HepG2 (cell line): Measurements from ENCODE around the gene DLL3. TPM values are rescaled to one million over a fixed set of nuclear protein-coding genes. Genes with fewer than 3 reads are reported as not detected.

Source experiments
- ATF7-NPFF ChIP-seq: sonication (generic); formaldehyde crosslinking; IDR thresholded peaks from 2 replicates; pipeline ENCODE4 v1.8.1; 2023; ENCODE audit warnings: mild to moderate bottlenecking, low read depth, missing genetic modification reagents, moderate library complexity
- DNMT1 ChIP-seq: sonication (generic); formaldehyde crosslinking; IDR thresholded peaks from 2 replicates; pipeline ENCODE4 v1.5.1; 2020; ENCODE audit warnings: mild to moderate bottlenecking, missing genetic modification reagents
- ELF3 ChIP-seq: IDR thresholded peaks from 2 replicates; pipeline ENCODE4 v1.6.1; 2016; ENCODE audit warnings: missing genetic modification reagents, missing compliant biosample characterization
- FOXC1 ChIP-seq: sonication (generic); formaldehyde crosslinking; IDR thresholded peaks from 2 replicates; pipeline ENCODE4 v1.8.0; 2022; ENCODE audit warnings: mild to moderate bottlenecking, missing genetic modification reagents, borderline replicate concordance
- HOXA7 ChIP-seq: sonication (generic); formaldehyde crosslinking; IDR thresholded peaks from 2 replicates; pipeline ENCODE4 v1.8.1; 2022; ENCODE audit warnings: mild to moderate bottlenecking, missing genetic modification reagents, moderate library complexity
- MAF1 ChIP-seq: sonication (generic); formaldehyde crosslinking; IDR thresholded peaks from 2 replicates; pipeline ENCODE4 v1.5.0; 2020; ENCODE audit warnings: missing genetic modification reagents, borderline replicate concordance
- MIER3 ChIP-seq: IDR thresholded peaks from 2 replicates; pipeline ENCODE4 v1.6.1; 2016; ENCODE audit warnings: missing compliant biosample characterization, borderline replicate concordance
- PTBP1 ChIP-seq: fragments of 200-400 bp; formaldehyde crosslinking; IDR thresholded peaks from 2 replicates; pipeline ENCODE4 v1.6.1; 2018; ENCODE audit warnings: low read length, low read depth; ENCODE audit not compliant: poor library complexity, severe bottlenecking
- SMAD3 ChIP-seq: sonication (generic); formaldehyde crosslinking; IDR thresholded peaks from 2 replicates; pipeline ENCODE4 v1.4.0; 2020; ENCODE audit warnings: missing genetic modification reagents
- SOX13 ChIP-seq, 3 experiments: fragments of 450-650 bp in 1 of 3; sonication (generic) in 1 of 3; formaldehyde crosslinking in 1 of 3; IDR thresholded peaks in 2 of 3; conservative IDR thresholded peaks in 1 of 3; 2 replicates each; pipeline versions ENCODE4 v1.5.0 to v1.6.1; 2016 to 2020; ENCODE audit warnings: antibody characterized with exemption in 1 of 3, mild to moderate bottlenecking in 1 of 3, missing compliant biosample characterization in 1 of 3, missing genetic modification reagents in 1 of 3, moderate library complexity in 1 of 3
- ZIK1 ChIP-seq: sonication (generic); formaldehyde crosslinking; IDR thresholded peaks from 2 replicates; pipeline ENCODE4 v1.5.0; 2020; ENCODE audit warnings: mild to moderate bottlenecking, low read depth, missing genetic modification reagents, borderline replicate concordance
- ZKSCAN8 ChIP-seq: IDR thresholded peaks from 2 replicates; pipeline ENCODE4 v1.6.1; 2016; ENCODE audit warnings: borderline replicate concordance, missing genetic modification reagents, missing compliant biosample characterization
- ZNF883 ChIP-seq: sonication (generic); formaldehyde crosslinking; IDR thresholded peaks from 2 replicates; pipeline ENCODE4 v1.5.1; 2020; ENCODE audit warnings: mild to moderate bottlenecking, missing genetic modification reagents; ENCODE audit errors: not compliant biosample characterization
- polyA plus RNA-seq, 8 experiments: library from polyadenylated mRNA; depleted of rRNA in 3 of 8; stranded (reverse) in 7 of 8; unstranded in 1 of 8; fragments of >200 nt; fragmentation: Illumina TruSeq in 4 of 8; extraction: Trizol in 4 of 8; gene quantifications; 2 replicates each; pipeline versions ENCODE4 v1.2.1 to v1.2.3, GENCODE V29; 2011 to 2016; ENCODE audit warnings: low read depth in 4 of 8, missing spikeins in 1 of 8, mixed read lengths in 1 of 8; ENCODE audit not compliant: insufficient read depth in 1 of 8
- total RNA-seq, 5 experiments: library from RNA; depleted of rRNA; stranded (reverse); fragments of >200 nt; fragmentation: Illumina TruSeq; extraction: Trizol; gene quantifications; 2 replicates each; pipeline ENCODE4 v1.2.3, GENCODE V29; 2016; ENCODE audit warnings: low read depth in 1 of 5
- TF ChIP-seq, protein P1 (sequence below): sonication (generic); formaldehyde crosslinking; IDR thresholded peaks from 2 replicates; pipeline ENCODE4 v1.5.0; 2020; ENCODE audit warnings: mild to moderate bottlenecking, missing genetic modification reagents, borderline replicate concordance
- TF ChIP-seq, protein P2 (sequence below): IDR thresholded peaks from 2 replicates; pipeline ENCODE4 v1.4.0; 2020; ENCODE audit warnings: mild to moderate bottlenecking, missing genetic modification reagents
- TF ChIP-seq, protein P3 (sequence below): sonication (generic); formaldehyde crosslinking; IDR thresholded peaks from 2 replicates; pipeline ENCODE4 v1.8.1; 2023; ENCODE audit warnings: mild to moderate bottlenecking, missing genetic modification reagents
- TF ChIP-seq, protein P4 (sequence below): IDR thresholded peaks from 2 replicates; pipeline ENCODE4 v1.6.1; 2012; ENCODE audit warnings: inconsistent platforms

Gene DLL3
- total and polyA plus RNA-seq, 2 of the 13 experiments (the other 11 are each of a cell fraction or from before 2014, with no cell fraction given) = 0.35 to 0.55 TPM

DNA sequence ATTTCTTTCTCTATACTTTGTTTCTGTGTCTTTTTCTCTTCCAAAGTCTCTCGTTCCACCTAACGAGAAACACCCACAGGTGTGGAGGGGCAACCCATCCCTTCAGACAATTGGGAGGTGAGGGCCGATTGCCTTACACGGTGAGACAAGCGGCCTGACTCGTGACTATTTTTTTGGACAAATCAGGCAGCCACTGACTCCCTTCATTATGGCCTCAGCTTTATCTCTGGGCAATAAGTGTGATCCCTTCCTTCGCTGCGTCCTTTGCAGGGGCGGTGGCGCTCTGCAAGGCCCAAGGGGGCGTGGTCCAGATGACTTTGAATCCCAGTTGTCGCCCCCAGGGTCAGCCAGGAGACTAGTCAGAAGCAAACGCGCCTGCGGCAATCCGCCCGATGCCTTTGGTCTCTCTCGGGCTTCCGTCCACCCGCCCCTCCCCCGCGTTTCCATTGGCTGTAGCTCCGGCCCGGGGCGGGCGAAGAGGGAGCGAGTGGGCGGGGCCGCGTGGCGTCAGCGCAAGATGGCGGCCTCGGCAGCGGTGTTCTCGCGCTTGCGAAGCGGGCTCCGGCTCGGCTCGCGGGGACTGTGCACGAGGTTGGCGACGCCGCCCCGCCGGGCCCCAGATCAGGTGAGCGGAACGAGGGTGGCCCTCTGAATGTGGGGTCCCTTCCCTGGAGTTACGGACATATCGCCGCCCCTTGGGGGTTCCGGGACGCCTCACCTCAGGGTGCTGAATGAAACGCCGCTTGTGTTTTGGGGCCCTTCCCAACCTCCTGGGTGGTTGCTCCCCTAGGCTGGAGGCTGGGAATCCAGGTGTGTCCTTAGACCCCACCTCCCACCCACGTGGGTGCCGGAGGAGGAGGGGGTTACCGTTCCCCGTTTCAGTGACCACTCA, 18.2 kb upstream of the DLL3 start, which contains the start of gene TIMM50 (continued):
- TF ChIP-seq, protein P1, sequence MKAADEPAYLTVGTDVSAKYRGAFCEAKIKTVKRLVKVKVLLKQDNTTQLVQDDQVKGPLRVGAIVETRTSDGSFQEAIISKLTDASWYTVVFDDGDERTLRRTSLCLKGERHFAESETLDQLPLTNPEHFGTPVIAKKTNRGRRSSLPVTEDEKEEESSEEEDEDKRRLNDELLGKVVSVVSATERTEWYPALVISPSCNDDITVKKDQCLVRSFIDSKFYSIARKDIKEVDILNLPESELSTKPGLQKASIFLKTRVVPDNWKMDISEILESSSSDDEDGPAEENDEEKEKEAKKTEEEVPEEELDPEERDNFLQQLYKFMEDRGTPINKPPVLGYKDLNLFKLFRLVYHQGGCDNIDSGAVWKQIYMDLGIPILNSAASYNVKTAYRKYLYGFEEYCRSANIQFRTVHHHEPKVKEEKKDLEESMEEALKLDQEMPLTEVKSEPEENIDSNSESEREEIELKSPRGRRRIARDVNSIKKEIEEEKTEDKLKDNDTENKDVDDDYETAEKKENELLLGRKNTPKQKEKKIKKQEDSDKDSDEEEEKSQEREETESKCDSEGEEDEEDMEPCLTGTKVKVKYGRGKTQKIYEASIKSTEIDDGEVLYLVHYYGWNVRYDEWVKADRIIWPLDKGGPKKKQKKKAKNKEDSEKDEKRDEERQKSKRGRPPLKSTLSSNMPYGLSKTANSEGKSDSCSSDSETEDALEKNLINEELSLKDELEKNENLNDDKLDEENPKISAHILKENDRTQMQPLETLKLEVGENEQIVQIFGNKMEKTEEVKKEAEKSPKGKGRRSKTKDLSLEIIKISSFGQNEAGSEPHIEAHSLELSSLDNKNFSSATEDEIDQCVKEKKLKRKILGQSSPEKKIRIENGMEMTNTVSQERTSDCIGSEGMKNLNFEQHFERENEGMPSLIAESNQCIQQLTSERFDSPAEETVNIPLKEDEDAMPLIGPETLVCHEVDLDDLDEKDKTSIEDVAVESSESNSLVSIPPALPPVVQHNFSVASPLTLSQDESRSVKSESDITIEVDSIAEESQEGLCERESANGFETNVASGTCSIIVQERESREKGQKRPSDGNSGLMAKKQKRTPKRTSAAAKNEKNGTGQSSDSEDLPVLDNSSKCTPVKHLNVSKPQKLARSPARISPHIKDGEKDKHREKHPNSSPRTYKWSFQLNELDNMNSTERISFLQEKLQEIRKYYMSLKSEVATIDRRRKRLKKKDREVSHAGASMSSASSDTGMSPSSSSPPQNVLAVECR (CRISPR knock-in tag) = peak; percentile 95
- TF ChIP-seq ATF7-NPFF = peak; percentile 64; the same call in 1 of the 2 replicates
- TF ChIP-seq SMAD3 (CRISPR knock-in tag) = peak; percentile 51; the same call in 1 of the 2 replicates
- TF ChIP-seq PTBP1 = peak; percentile 64
- TF ChIP-seq, protein P2, sequence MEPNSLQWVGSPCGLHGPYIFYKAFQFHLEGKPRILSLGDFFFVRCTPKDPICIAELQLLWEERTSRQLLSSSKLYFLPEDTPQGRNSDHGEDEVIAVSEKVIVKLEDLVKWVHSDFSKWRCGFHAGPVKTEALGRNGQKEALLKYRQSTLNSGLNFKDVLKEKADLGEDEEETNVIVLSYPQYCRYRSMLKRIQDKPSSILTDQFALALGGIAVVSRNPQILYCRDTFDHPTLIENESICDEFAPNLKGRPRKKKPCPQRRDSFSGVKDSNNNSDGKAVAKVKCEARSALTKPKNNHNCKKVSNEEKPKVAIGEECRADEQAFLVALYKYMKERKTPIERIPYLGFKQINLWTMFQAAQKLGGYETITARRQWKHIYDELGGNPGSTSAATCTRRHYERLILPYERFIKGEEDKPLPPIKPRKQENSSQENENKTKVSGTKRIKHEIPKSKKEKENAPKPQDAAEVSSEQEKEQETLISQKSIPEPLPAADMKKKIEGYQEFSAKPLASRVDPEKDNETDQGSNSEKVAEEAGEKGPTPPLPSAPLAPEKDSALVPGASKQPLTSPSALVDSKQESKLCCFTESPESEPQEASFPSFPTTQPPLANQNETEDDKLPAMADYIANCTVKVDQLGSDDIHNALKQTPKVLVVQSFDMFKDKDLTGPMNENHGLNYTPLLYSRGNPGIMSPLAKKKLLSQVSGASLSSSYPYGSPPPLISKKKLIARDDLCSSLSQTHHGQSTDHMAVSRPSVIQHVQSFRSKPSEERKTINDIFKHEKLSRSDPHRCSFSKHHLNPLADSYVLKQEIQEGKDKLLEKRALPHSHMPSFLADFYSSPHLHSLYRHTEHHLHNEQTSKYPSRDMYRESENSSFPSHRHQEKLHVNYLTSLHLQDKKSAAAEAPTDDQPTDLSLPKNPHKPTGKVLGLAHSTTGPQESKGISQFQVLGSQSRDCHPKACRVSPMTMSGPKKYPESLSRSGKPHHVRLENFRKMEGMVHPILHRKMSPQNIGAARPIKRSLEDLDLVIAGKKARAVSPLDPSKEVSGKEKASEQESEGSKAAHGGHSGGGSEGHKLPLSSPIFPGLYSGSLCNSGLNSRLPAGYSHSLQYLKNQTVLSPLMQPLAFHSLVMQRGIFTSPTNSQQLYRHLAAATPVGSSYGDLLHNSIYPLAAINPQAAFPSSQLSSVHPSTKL (CRISPR knock-in tag) = peak; percentile 32; the same call in 1 of the 2 replicates
- TF ChIP-seq ELF3 (CRISPR knock-in tag) = peak; percentile 62
- TF ChIP-seq, protein P3, sequence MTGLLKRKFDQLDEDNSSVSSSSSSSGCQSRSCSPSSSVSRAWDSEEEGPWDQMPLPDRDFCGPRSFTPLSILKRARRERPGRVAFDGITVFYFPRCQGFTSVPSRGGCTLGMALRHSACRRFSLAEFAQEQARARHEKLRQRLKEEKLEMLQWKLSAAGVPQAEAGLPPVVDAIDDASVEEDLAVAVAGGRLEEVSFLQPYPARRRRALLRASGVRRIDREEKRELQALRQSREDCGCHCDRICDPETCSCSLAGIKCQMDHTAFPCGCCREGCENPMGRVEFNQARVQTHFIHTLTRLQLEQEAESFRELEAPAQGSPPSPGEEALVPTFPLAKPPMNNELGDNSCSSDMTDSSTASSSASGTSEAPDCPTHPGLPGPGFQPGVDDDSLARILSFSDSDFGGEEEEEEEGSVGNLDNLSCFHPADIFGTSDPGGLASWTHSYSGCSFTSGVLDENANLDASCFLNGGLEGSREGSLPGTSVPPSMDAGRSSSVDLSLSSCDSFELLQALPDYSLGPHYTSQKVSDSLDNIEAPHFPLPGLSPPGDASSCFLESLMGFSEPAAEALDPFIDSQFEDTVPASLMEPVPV = peak; percentile 86
- no peak for TF ChIP-seq ZNF883 (CRISPR knock-in tag)
- peak; percentile 58; the same call in 1 of the 2 replicates for TF ChIP-seq MAF1
- peak; percentile 86; the same call in 1 of the 2 replicates for TF ChIP-seq MIER3
- TF ChIP-seq SOX13 (IDR thresholded peaks at IDR 0.05) = no peak
- peak in 1 of 2 experiments; percentile 46; a peak in 2 of 4 replicates for TF ChIP-seq SOX13 (CRISPR knock-in tag; conservative IDR thresholded peaks at IDR 0.05 in 1 of 2, IDR thresholded peaks at IDR 0.05 in 1 of 2)
- peak; percentile 32; the same call in 1 of the 2 replicates for TF ChIP-seq FOXC1 (CRISPR knock-in tag)
- peak; percentile 74; the same call in 1 of the 2 replicates for TF ChIP-seq ZKSCAN8 (CRISPR knock-in tag)
- TF ChIP-seq HOXA7 (CRISPR knock-in tag) = no peak
- TF ChIP-seq, protein P4, sequence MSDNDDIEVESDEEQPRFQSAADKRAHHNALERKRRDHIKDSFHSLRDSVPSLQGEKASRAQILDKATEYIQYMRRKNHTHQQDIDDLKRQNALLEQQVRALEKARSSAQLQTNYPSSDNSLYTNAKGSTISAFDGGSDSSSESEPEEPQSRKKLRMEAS = peak; percentile 92
- TF ChIP-seq ZIK1 (CRISPR knock-in tag) = 0 out of 2 replicates have a peak, but pooled peaks have one; percentile 7
- TF ChIP-seq DNMT1 (CRISPR knock-in tag) = no peak
